Activated CD8-positive, alpha-beta memory T cell treated with anti-CD3 and anti-CD28 coated beads for 1 hour (primary cell): ENCODE data around the gene DSCAM.
"Not testable (repeated sequence)": the region's sequence is repeated elsewhere in the genome, so short reads cannot be mapped to it uniquely, and the experiment has no call there.

Experiments used
- DNase-seq, 2 donors: peaks; one replicate each; pipeline ENCODE4 v3.0.0-alpha.2; 2020; ENCODE audit warnings: low read depth in 1 of 2; ENCODE audit errors: extremely low read depth in 1 of 2

The DSCAM gene

DNA sequence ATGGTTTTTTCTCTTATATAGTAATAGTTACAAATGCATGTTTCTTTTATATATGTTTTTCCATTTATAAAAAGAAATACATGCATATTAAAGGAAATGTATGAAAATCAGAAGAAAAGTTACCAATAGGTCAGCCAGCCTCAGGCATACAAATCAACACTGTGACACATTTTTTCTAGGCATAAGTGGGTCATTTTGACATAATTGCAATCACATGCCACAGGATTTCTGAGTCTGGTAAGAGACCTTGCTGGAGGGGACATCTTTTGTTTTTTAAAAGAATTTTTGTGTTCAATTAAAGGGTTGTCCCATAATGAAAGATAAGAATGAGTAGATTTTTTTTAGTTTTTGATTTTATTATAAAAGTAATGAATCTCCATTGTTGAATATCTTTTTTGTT lies 506.6 kb downstream of the DSCAM start:
- no peak for DNase-seq

DNA sequence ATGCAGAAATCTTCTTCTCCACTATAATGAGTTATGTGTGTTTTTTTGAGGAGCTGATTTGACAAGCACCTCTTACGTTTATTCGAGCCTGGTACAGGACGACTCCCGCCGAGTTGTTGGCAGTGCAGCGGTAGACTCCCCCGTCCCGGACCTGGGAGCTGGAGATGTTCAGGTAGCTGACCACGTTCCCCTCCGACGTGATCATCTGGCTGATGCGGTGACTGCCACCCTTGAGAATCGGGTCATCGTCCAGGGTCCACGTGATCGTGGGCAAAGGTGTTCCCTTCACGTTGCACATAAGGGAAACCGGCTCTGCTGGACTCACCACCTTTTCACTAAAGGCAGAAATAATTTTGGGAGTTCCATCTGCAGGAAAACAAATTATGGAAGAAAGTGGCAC lies 507.9 kb downstream of the DSCAM start:
- DNase-seq: no peak

DNA sequence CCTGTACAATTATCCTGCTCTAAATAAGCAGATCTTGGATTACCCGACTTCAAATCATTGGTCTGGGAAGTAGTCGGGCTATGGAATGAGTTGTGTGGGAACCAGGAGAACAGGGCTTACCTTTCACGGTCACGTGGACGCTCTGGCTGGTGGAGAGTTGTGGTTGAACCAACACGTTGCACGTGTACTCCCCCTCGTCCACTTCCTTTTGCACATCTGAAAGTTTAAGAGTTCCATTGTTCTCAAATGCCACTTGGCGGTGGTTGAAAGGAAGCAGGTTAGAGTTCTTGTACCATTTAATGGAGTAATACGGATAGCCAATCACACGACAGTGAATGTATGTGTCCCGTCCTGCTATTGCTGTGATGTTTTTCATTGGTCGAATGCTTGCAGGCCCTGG lies 509.0 kb downstream of the DSCAM start:
- DNase-seq: no peak

DNA sequence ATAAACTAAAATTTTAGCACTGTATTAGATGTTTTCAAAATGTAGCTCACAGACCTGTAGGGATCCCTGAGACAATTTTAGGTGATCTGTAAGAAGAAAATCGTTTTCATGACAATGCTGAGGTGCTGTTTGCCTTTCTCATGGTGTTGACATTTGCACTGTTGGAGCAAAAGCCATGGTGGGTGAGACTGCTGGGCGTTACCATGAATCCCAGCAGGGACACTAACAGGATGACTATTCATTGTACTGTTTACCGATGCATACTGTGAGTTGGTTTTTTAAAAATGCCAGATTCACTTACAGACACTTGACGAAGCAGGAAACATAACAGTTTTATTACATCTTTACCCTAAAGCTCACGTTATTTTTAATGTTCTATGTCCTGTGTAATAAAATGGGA lies 511.3 kb downstream of the DSCAM start:
- DNase-seq: no peak

DNA sequence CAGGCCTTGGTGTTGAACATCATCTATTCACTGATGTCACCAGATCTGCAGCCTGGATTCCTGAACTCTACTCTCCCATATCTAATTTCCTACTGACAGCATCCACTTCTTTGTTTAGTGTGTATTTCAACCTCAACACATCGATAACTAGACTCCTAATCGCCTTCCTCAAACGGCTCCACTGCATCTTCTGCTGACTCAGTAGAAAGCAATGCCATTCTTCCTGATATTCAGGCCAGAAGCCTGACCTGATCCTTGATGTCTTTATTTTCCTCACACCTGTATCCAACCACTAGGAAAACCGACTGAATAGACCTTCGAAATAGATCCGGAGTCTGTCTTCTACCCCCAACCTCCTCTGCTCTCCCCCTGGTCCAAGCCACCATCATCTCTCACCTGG lies 512.8 kb downstream of the DSCAM start:
- DNase-seq: no peak

GRCh38 chr21:40333731-40334130 lies 513.2 kb downstream of the DSCAM start:
- DNase-seq: no peak

DNA sequence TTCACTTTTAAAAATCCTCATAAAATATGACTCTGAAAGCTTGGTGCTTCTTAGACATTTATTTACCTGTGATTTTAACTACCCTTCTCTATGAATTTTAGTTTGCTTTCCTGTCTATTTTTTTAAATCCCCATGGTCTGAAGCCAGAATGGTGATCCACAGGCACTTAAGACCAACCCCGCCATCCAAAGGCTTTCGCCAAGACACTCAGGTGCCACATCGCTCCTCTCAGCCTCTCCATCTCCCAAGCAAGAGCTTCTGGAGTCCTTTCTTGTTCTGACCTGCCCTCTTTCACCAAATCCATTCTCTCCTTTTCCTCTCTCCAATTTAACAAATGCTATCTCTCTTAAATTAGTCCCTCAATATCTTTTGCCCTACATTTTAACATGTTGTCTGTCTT lies 515.2 kb downstream of the DSCAM start:
- DNase-seq: no peak

DNA sequence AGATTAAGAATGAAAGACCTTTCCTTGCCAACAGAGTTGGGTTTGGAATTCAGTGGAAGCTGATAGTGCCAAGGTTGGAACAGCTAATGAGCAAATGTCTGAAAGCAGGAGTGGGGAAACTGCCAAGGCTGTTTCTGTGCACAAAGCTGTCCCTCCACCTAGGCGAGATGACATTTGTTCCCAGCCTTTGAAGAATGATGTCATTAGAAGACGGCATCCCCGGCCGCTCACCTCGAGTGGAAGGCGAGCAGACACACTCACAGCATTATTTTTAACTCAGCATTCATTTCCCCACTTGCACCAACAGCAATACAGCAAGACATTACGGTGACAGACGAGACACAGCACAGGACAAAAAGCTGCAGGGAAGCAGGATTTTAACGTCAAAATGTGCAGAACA lies 515.8 kb downstream of the DSCAM start:
- DNase-seq: no peak

- DNase-seq: no peak
Observed at GRCh38 chr21:40324389-40324788, 522.6 kb downstream of the DSCAM start.

GRCh38 chr21:40320718-40321117 lies 526.2 kb downstream of the DSCAM start:
- DNase-seq: not testable (repeated sequence)

GRCh38 chr21:40318371-40318770 lies 528.6 kb downstream of the DSCAM start:
- DNase-seq: no peak

DNA sequence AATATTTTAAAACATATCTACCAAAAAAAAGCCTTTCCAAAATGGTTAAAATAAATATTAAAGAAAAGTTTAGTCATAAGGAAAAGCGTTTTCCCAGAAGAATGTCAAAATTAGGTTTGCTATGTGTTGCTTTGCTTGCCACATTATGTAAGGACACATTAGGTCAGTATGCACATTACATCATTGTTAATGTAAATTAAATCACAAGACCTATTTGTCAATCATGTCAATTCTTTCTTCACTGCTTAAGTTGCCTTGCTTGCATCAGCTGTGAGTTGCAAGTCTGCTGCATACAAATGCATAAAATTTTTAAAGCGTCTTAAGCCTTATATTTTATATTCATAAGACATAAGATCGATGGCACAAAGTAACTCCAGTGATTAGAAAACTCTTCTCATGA lies 530.9 kb downstream of the DSCAM start:
- DNase-seq: no peak

DNA sequence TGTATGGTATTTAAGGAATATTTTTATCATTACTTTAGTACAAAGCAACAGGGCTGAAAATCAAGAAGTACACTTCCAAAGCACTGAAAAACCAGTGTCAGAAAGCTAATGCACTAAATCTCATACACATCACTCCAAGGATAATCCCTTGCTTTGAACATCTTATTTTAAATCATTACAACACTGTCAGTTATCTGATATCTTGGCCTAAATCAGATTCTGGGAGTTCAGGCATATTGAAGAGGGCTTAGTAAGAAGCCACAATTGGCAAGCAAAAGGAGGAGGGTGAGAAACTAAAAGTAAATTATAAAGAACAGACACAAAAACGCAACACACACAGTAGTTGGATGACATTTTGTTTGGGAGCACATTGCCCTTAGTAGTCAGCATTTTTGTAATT lies 531.3 kb downstream of the DSCAM start:
- no peak for DNase-seq

GRCh38 chr21:40313260-40313659 lies 533.7 kb downstream of the DSCAM start:
- no peak for DNase-seq

DNA sequence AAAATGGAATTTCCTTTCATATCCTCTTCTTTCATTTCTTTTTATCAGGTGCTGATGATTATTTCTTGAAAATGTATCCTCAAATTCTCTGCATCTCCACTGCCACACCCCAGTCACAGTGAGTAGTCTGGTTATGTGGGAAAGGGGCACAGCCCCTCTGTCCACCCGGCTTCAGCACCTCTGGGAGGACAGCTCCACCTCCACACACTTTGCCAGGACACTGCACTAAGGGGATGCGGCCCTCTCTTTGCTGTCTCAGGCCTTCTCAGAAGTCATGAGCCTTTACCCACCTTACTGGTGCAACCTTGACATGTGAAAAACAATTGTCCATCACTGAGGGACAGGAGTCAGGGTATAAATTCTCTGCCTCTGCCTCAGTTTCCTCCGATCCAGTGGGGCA lies 546.7 kb downstream of the DSCAM start:
- no peak for DNase-seq

DNA sequence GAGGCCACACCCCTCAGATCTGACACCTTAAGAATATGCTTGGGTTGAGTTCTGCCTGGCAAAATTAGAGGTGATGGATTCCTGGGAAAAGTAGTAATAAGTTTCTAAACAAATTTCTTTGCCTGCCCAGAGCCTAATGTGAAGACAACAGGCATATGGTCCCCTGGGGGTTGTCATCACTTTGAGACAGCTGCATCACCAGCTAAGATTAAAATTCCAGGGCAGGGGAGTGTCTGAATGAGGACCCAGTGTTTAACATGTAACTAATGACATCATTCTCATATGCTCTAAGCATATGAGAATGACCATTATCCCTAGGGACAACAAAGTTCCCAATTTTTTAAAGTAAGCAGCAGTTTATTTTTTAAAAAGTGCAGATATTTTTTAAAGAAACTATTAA lies 547.5 kb downstream of the DSCAM start:
- DNase-seq: no peak

DNA sequence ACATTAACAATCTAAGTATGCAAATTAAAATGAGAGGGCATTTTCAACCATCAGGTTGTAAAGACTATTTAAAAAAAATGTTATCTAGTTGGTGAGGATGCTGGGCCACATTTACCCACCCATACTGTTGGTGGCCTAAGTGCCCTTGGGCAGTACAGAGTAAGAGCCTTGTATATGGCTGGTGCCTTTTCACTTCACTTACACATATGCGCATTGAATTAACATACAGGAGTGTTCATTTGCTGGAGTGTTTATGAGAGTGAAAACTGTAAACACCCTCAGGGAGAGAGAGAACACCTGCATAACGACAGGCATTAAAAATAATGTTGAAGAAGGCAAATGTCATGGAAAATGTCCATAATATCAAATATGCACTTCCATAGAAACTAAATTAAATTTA lies 552.6 kb downstream of the DSCAM start:
- DNase-seq: no peak

- no peak for DNase-seq
Observed at GRCh38 chr21:40291560-40291959, 555.4 kb downstream of the DSCAM start.

GRCh38 chr21:40284409-40284808 lies 562.5 kb downstream of the DSCAM start:
- DNase-seq: no peak

DNA sequence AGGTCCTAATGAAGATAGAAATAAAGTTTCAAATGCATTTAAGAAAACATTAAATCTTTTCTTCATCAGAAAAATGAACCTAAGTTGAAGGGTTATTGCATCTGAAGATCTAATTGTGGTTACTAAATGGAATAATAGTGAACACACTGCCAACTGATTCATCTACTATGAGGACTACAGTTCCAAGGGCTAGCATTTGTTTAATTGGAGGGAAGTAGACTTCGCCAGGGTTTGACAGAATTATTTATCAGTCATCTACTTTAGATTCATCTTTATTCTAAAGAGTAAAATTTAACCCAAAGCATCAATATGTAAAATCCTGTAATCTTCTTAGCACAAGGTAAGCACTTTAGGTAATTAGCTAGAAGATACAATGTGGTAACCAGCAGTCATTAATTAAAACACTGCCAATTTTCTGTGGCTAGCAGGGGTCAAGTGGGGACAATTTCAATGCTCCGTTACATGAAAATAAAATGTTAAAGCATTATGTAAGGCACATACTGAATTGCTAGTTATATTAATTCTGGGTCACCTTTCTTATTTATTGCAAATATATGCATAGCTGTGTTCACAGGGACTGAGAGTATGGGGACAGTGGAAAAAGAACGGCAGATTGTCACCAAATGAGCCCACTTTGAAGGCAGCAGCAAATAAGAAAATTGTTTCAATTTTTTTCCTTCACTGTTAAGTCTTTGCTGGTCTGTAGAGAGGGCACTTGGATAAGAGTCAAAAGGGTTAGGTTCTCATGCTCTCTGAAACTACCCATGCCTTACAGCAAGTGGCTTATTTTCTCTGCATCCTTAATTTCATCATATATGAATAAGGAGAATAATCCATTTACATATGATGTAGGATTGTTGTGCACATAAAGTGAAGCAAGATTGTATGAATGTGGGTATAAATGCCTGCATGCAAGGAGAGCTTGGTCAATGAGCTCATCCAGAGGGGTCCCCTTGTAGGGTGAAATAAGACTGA lies 563.8 kb downstream of the DSCAM start:
- no peak for DNase-seq

GRCh38 chr21:40278345-40278744 lies 568.6 kb downstream of the DSCAM start:
- no peak for DNase-seq

GRCh38 chr21:40276001-40276400 lies 571.0 kb downstream of the DSCAM start:
- no peak for DNase-seq

- no peak for DNase-seq
Observed at GRCh38 chr21:40272037-40272436, 574.9 kb downstream of the DSCAM start.
